Gastroesophageal sphincter (tissue), 3 donors: Measurements from ENCODE around the gene EME2.

ENCODE experiments used
- CTCF ChIP-seq, 4 experiments: fragments of 200-600 bp in 2 of 4; fragments of 450-650 bp in 2 of 4; sonication (generic) in 1 of 4; IDR thresholded peaks; one replicate each; pipeline ENCODE4 v1.5.1; 2017 to 2019; ENCODE audit warnings: antibody characterized with exemption in 4 of 4, mild to moderate bottlenecking in 2 of 4, moderate library complexity in 2 of 4
- EP300 ChIP-seq: sonication (generic); formaldehyde crosslinking; IDR thresholded peaks from one replicate; pipeline ENCODE4 v1.6.1; 2017; ENCODE audit warnings: antibody characterized with exemption, mild to moderate bottlenecking
- POLR2AphosphoS5 ChIP-seq: sonication (generic); formaldehyde crosslinking; IDR thresholded peaks from one replicate; pipeline ENCODE4 v1.6.1; 2017; ENCODE audit warnings: antibody characterized with exemption

GRCh38 chr16:1740781-1741490 is 31.7 kb upstream of the EME2 start:
- TF ChIP-seq CTCF (IDR thresholded peaks at IDR 0.05) (no peak), EP300 (no peak), POLR2AphosphoS5 (no peak)
